BE2C (cell line): ENCODE measurements around the gene PRR5L.

Experiments used
- DNase-seq: peaks from one replicate; pipeline ENCODE4 v3.0.0-alpha.2; 2020
- H3K27me3 ChIP-seq: fragments of 250-450 bp; sonication (Bioruptor Pico); 2 replicates; pipeline ENCODE4 v1.5.1; 2020; ENCODE audit warnings: mild to moderate bottlenecking
- H3K36me3 ChIP-seq: fragments of 250-450 bp; sonication (Bioruptor Pico); 2 replicates; pipeline ENCODE4 v1.5.1; 2020; ENCODE audit warnings: mild to moderate bottlenecking
- H3K4me1 ChIP-seq: fragments of 250-450 bp; sonication (Bioruptor Pico); 2 replicates; pipeline ENCODE4 v1.5.1; 2020
- H3K4me3 ChIP-seq: 2 replicates; pipeline ENCODE4 v1.5.1; 2011; ENCODE audit warnings: low read depth, low read length
- H3K9me3 ChIP-seq: fragments of 250-450 bp; sonication (Bioruptor Pico); 2 replicates; pipeline ENCODE4 v1.5.1; 2020
- CTCF ChIP-seq: IDR thresholded peaks from 2 replicates; pipeline ENCODE4 v1.5.1; 2012; ENCODE audit warnings: mild to moderate bottlenecking, low read depth, low read length

PRR5L gene

GRCh38 chr11:36254713-36255112 is 41.4 kb upstream of the PRR5L start:
- Histone ChIP-seq H3K27me3 (no peaks in the 10 kb centered on the region), H3K4me1 (peaks cover 5% of the 10 kb centered on the region; the same call in 1 of the 2 replicates), H3K36me3 (no peaks in the 10 kb centered on the region), H3K4me3 (no peak overlapping the region), H3K9me3 (no peaks in the 10 kb centered on the region)
- no peak for TF ChIP-seq CTCF
- DNase-seq = no peak

GRCh38 chr11:36257351-36257750 is 38.7 kb upstream of the PRR5L start:
- no peak overlapping the region for H3K4me3 ChIP-seq
- DNase-seq = no peak
- no peaks in the 10 kb centered on the region for H3K9me3 ChIP-seq
- H3K27me3 ChIP-seq = no peaks in the 10 kb centered on the region
- H3K4me1 ChIP-seq = peaks cover 5% of the 10 kb centered on the region; the same call in 1 of the 2 replicates
- no peaks in the 10 kb centered on the region for H3K36me3 ChIP-seq
- TF ChIP-seq CTCF = no peak

GRCh38 chr11:36258730-36259360 is 37.2 kb upstream of the PRR5L start:
- H3K9me3 ChIP-seq = no peaks in the 10 kb centered on the region
- peak; percentile 65 for TF ChIP-seq CTCF
- H3K4me3 ChIP-seq = no peak overlapping the region
- DNase-seq = peak; percentile 70
- H3K36me3 ChIP-seq = no peaks in the 10 kb centered on the region
- H3K27me3 ChIP-seq = no peaks in the 10 kb centered on the region
- H3K4me1 ChIP-seq = no peaks in the 10 kb centered on the region; the same call in 1 of the 2 replicates

GRCh38 chr11:36261094-36261493 is 35.0 kb upstream of the PRR5L start:
- H3K4me1 ChIP-seq = no peaks in the 10 kb centered on the region; the same call in 1 of the 2 replicates
- no peaks in the 10 kb centered on the region for H3K9me3 ChIP-seq
- H3K36me3 ChIP-seq = no peaks in the 10 kb centered on the region
- DNase-seq = no peak
- no peak for TF ChIP-seq CTCF
- no peak overlapping the region for H3K4me3 ChIP-seq
- no peaks in the 10 kb centered on the region for H3K27me3 ChIP-seq

- Histone ChIP-seq H3K4me1 (no peaks in the 10 kb centered on the region), H3K9me3 (no peaks in the 10 kb centered on the region), H3K36me3 (no peaks in the 10 kb centered on the region), H3K27me3 (no peaks in the 10 kb centered on the region), H3K4me3 (no peak overlapping the region)
- no peak for TF ChIP-seq CTCF
- DNase-seq = no peak
These were observed 31.8 kb upstream of the PRR5L start for GRCh38 chr11:36264011-36264972.

- Histone ChIP-seq H3K27me3 (no peaks in the 10 kb centered on the region), H3K4me3 (no peak overlapping the region), H3K4me1 (no peaks in the 10 kb centered on the region), H3K36me3 (no peaks in the 10 kb centered on the region), H3K9me3 (no peaks in the 10 kb centered on the region)
- no peak for DNase-seq
- TF ChIP-seq CTCF = no peak
These were observed 31.1 kb upstream of the PRR5L start for GRCh38 chr11:36264973-36265344.
